GM19193 (cell line): ENCODE measurements around the gene CEP135.

ENCODE experiments used
- POLR2A ChIP-seq: IDR thresholded peaks from 4 replicates; pipeline ENCODE4 v1.6.1; 2011; ENCODE audit not compliant: insufficient read depth, insufficient read length; ENCODE audit errors: extremely low read depth

Gene CEP135

GRCh38 chr4:56042225-56042624 lies 93.5 kb downstream of the CEP135 start:
- no peak for TF ChIP-seq POLR2A

- TF ChIP-seq POLR2A, result no peak
These were observed 99.6 kb downstream of the CEP135 start for GRCh38 chr4:56048383-56048701.

DNA sequence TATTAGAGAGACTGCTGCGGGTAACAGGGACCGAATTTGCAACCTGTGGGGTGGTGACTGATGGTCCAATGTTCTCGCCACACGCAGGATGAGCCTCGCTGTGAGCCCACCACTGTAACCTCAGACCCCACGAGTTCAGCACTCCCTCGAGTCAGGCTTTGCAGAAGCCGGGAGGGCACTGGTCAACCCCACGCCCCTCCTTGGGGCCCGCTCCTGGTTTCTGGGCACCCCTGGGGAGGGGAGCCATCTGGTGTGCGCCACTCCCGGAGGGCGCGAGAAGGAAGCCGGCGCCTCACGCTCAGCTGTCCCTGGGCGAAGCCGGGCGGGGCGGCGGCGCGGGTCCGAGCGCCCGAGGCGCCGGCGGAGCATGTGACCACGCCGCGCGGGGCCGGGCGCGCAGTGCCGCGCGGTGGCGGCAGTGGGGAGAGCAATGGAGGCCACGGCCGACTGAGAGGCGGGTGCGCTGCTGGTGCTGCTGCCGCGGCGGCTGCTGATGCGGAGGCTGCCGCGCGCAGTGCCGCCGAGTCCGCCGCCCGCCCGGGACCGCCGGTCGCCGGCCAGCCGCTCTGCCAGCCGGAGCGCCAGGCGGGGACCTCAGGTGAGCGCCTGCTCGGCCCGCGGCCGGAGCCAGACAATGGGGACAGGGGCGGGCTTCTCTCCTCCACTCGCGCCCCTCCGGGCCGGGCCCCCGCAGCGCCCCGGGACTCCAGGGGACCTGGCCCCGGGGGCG lies 100.1 kb downstream of the CEP135 start:
- TF ChIP-seq POLR2A, result no peak

DNA sequence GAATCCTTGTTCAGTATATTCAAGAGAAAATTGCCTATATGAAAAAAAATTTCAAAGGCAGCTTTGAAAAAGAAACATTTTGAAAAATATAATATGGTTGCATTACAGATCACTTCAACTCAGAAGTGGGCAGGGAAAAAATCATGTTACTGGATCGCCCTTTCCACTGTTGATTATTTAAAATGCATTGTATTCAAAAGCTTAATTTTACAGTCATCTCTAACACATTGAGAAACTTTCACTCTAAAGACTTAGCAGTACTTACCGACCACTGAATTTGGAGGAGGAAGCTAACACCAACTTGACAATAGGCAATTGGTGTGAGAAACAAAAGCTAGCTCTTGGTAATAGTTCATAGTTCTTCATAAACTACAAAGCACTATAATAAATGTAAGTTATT lies 101.9 kb downstream of the CEP135 start:
- no peak for TF ChIP-seq POLR2A

- TF ChIP-seq POLR2A, result no peak
These were observed 102.4 kb downstream of the CEP135 start for GRCh38 chr4:56051029-56051709.

DNA sequence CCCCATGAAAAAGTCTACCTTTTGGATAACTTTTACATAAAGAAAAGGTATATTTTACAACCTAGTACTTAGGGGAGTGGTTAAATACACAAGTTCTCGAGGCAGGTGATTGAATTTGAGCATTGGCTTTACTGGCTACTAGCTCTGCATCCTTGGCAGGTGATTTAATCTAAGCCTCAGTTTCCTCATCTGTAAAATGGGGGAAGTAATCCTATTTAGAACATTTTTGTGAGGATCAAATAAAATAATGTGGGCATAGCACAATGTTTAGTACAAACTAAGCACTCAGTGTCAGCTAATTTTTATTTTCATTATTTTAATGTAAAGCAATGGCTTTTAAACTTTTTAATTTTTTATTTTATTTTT lies 102.9 kb downstream of the CEP135 start:
- TF ChIP-seq POLR2A, result no peak

GRCh38 chr4:56052481-56052880 lies 103.7 kb downstream of the CEP135 start:
- TF ChIP-seq POLR2A, result no peak

DNA sequence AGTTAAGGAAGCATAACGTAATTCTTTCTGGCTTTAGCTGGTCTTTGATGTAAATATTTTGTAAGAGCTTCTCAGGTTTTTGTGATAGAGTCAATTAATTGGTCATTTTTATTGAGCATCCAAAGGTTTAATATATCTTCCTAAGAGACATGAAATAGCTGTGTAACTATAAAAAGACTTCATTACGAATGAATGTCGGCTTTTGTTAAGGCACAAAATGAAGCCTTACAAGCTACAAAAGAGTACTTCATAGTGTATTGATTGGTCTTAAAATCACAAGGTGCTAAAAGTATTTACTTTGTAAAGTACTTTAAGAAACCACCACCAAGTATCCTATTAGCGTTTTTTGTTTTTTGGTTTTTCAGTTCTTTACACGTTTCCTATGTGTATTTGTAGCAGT lies 104.2 kb downstream of the CEP135 start:
- no peak for TF ChIP-seq POLR2A

- TF ChIP-seq POLR2A, result no peak
These were observed 106.6 kb downstream of the CEP135 start for GRCh38 chr4:56055027-56055977.

GRCh38 chr4:56055991-56056390 lies 107.2 kb downstream of the CEP135 start:
- no peak for TF ChIP-seq POLR2A

GRCh38 chr4:56058555-56058954 lies 109.8 kb downstream of the CEP135 start:
- no peak for TF ChIP-seq POLR2A

GRCh38 chr4:56060036-56060435 lies 111.3 kb downstream of the CEP135 start:
- no peak for TF ChIP-seq POLR2A

- TF ChIP-seq POLR2A, result no peak
These were observed 113.4 kb downstream of the CEP135 start for GRCh38 chr4:56062106-56062505.

- no peak for TF ChIP-seq POLR2A
These were observed 113.9 kb downstream of the CEP135 start for GRCh38 chr4:56062526-56063145.

DNA sequence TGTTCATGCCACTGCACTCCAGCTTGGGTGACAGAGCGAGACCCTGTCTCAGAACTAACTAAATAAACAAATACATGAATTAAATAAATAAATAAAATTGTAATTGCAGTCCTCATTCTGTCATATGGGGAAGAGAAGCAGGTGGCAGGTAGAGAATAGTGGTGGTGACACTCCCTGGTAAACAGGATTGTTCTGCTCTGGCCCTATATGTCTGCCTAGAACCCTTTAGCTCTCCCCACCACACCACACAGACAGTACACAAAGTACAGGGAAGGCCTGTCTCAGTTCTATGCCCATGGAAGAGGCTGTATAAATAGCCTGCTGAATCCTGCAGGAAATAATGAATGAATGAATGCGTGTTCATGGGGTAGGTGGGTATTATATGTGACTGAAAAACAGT lies 117.7 kb downstream of the CEP135 start:
- no peak for TF ChIP-seq POLR2A
